NCI-H1694 (cell line): Measurements from ENCODE around the gene PLCD3.
A peak's percentile ranks its signal among the peaks of the same experiment; 100 is the strongest.

Source experiments
- DNase-seq: peaks from one replicate; lab custom pipeline; 2025; lab: John Stamatoyannopoulos, UW

PLCD3 gene

GRCh38 chr17:45103269-45103795 lies 29.0 kb downstream of the PLCD3 start:
- no peak for DNase-seq

GRCh38 chr17:45102856-45103255 lies 29.5 kb downstream of the PLCD3 start:
- no peak for DNase-seq

GRCh38 chr17:45101883-45102811 lies 30.2 kb downstream of the PLCD3 start:
- no peak for DNase-seq

GRCh38 chr17:45101546-45101882 lies 30.8 kb downstream of the PLCD3 start:
- DNase-seq: no peak

DNA sequence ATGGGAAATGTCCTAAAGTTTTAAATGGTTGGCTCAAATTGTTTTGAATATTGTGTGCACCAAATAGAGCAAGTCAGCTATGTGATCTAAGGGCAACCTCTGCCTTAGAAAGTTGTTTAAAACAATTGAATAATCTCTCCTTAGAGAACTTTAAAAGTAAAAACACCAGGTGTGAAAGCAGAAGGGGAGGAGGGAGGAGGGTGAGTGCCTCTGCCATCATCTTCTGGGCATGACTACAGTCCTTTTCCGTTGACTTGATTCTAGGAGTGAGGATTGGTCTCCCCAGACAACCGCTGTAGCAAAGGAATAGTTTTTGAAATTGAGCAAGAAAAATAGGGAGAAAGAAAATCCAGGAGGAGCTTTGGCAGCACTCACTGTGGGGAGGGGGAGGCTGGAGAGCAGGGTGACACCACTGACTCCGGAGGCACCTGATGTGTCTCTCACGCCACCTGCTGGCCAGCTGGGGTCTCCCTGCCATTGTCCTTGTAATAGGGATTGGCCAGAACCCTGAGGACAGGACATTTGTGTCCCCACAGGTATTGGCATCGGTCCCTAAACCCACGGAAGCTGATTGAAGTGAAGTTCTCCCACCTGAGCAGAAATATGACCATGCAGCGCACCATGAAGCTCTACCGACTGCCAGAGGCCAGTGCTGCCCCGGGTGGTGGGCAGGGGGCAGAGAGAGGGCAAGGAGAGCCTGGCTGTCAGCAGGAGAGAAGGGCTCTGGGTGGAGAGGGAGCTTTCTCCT lies 33.3 kb downstream of the PLCD3 start:
- DNase-seq: peak; percentile 85

- peak; percentile 91 for DNase-seq
These were observed 34.0 kb downstream of the PLCD3 start for GRCh38 chr17:45098081-45098868.

DNA sequence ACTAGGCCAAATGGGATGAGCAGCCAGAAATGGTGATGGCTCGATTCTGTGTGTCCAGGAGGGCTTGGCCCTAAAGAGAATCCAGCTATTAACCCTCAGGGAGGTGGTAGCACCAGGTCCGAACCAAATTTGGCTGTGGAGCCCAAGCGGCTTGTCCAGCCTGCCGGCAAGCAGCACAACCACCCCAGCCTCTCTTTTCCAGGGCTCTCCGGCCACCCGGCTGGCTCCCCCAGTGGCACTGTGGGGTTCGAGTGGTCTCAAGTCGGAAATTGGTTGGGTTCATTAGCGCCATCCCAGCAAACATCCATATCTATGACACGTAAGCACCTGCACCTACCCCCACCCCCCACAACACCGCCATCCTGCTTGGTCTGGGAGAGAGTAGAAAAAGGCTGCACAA lies 35.4 kb downstream of the PLCD3 start:
- DNase-seq: no peak

GRCh38 chr17:45096141-45096540 lies 36.2 kb downstream of the PLCD3 start:
- peak; percentile 47 for DNase-seq

GRCh38 chr17:45093444-45094110 lies 38.7 kb downstream of the PLCD3 start:
- no peak for DNase-seq

DNA sequence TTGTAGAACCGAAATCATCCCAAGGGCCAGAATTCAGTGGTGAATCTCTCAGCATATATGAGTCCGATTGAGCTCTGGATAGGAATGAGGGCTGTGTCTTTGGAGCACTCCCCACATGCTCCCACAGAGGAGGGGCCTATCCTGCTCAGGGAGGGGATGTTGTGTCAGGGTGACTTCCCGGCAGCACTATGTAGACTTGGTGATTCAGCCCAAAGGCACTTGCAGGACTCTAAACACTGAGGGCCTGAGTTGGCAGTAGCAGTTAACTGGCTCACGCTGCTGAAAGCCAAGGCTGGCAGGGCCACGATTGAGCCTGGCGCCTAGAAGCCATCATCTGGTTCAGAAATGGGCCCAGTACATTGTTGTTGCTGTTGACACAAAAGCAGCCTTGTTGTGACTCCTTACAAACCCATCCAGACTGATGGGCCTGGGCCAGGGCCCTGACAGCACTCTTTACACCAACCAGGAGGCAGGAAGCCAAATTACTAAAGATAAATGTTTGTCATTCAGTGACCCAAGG lies 39.3 kb downstream of the PLCD3 start:
- DNase-seq: no peak

GRCh38 chr17:45091778-45092425 lies 40.4 kb downstream of the PLCD3 start:
- no peak for DNase-seq

- DNase-seq: no peak
These were observed 41.6 kb downstream of the PLCD3 start for GRCh38 chr17:45090711-45091110.

DNA sequence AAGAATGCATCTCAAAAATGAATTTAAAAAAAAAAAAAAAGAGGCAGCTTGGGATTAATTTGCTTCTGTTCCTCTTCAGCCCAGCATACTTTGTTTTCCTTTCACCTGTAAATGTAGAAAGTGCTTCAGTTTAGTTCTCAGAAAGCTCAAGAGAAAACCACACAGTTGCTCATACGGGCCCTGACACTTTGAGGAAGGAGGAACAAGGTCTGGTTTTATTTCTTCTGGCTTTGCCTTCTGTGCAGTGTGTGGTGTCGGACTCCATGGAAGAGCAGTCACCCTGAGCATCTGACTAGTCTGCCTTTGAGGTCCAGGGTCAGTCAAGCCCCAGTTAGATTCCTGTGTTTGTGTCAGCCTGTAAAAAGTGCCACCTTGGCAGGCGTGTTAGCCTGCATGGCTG lies 43.6 kb downstream of the PLCD3 start:
- no peak for DNase-seq

DNA sequence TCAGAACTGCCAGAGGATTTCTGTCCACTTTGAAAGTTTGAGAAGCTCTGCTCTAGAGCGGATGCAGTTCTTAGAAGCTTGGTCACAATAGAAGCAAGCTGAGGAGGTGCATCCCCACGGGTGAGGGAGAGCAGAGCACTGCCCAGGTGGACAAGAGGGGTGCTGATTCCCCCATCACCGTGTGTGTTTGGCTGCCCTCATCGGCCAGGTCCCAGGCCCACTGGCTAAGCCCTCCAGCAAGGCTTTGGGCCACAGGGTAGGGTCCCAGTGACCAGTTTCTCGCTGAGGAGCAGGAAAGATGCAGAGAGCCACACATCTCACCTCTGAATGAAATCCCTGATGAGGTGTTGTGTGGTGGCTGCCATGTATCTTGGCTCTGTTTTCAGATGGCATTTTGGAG lies 44.3 kb downstream of the PLCD3 start:
- DNase-seq: no peak

DNA sequence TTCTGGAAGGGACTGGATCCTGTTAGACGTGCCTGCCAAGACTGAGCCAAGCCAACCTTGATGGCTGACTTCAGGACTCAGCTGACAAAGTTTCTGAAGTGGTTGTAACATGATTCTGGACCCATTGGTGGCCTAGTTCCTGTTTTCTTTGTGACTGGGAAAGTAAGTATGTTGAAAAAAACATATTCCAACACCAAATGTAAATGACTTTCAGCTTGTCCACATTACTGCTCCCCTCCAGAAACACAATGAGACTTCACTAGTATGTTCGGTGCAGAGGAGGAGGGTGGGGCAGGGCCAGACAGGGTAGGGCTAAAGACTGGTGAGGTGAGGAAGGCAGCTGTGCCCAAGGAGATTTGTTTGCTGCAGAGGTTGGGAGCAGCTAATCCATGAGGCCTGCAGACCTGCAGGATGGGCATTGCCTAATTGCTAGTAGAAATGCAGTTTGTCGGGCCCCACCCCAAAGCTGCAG lies 44.8 kb downstream of the PLCD3 start:
- no peak for DNase-seq

DNA sequence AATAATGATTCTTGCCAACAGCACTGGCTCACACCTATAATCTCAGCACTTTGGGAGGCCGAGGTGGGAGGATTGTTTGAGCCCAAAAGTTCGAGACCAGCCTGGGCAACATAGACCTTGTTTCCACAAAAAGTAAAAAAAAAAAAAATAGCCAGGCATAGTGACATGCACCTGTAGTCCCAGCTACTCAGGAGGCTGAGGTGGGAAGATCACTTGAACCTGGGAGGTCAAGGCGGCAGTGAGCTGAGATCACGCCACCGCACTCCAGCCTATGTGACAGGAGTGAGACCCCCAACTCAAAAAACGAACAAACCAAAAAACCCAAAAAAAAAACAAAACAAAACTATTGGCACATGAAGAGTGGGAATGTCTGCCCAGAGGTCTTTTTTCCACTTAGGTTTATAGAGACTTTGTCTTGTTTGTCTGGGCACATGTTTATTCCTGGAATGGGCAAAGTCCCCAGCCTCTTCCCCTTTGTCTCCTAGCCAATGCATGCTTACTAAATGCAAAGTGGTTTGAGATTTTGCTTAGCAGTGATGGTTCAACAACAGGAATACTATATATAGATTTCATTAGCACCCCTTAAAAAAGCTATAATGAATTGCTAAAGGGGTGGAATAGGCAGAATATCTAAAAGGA lies 45.3 kb downstream of the PLCD3 start:
- DNase-seq: no peak

GRCh38 chr17:45086391-45086790 lies 45.9 kb downstream of the PLCD3 start:
- DNase-seq: no peak

DNA sequence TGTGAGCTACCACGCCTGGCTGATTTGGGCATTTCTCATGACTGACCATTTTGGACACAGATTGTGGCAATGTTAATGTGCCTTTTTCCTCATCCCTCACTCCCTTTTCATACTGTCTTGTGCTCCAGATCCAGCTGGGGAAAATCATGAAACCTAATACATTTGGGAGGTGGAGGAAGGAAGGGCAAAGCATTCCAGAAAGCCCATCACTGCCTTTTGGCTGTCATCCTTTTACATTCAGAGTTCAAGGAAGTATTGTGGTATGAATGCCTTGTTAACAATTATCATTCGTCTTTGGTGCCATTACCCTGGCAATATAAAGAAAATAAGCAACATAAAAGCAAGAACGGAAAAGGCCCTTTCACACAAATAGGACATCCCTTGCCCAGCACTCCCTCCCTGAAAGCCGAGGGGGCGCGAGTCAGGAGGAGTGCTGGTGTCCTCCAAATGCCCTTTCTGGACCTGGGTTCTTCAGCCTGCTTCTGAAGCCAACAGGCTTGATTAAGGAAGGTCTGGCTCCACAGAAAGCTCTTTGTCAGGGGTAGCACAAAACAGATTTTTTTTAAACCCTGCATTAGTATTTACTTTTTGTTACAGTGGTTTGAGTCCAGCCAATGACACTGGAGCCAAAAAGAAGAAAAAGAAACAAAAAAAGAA lies 51.1 kb downstream of the PLCD3 start:
- DNase-seq: no peak

GRCh38 chr17:45077643-45078042 lies 54.7 kb downstream of the PLCD3 start:
- no peak for DNase-seq
